Caki2 (cell line): Measurements from ENCODE around the gene DUSP16. TPM values are rescaled to one million over a fixed set of nuclear protein-coding genes. Genes with fewer than 3 reads are reported as not detected.

Experiments used
- DNase-seq: peaks from one replicate; pipeline ENCODE4 v3.0.0-alpha.2; 2015; ENCODE audit warnings: low read depth
- in situ Hi-C: cut with HindIII; loops from 2 replicates; pipeline ENCODE4 v1.10.0; 2016; ENCODE audit warnings: low sequenced_read_pairs, low pct_unique_long_range_greater_than_20kb, mixed read lengths
- total RNA-seq: library from RNA; depleted of rRNA; stranded (reverse); fragments of >200 nt; shearing (Covaris generic); gene quantifications from 2 replicates; pipeline ENCODE4 v1.2.3, GENCODE V29; 2014; ENCODE audit warnings: low replicate concordance; rRNA removed

The DUSP16 gene
- total RNA-seq, 1 experiment from 2014 or later = 9.9 TPM

GRCh38 chr12:12441843-12442461 is 120.7 kb downstream of the DUSP16 start:
- no peak for DNase-seq
- in situ Hi-C loops = no loop called here

- DNase-seq = no peak
- in situ Hi-C loops = no loop called here
Measured at GRCh38 chr12:12441429-12441807, 121.2 kb downstream of the DUSP16 start.

GRCh38 chr12:12440784-12441428 is 121.8 kb downstream of the DUSP16 start:
- in situ Hi-C loops = no loop called here
- DNase-seq = no peak

- no peak for DNase-seq
Measured at GRCh38 chr12:12439636-12440035, 123.0 kb downstream of the DUSP16 start.

GRCh38 chr12:12436831-12437345 is 125.8 kb downstream of the DUSP16 start:
- peak; percentile 17 for DNase-seq
- in situ Hi-C loops = no loop called here

More at GRCh38 chr12:12439636-12440035, 123.0 kb downstream of the DUSP16 start:
- in situ Hi-C loops = no loop called here

GRCh38 chr12:12433203-12433731 is 129.4 kb downstream of the DUSP16 start:
- in situ Hi-C loops = no loop called here

GRCh38 chr12:12432364-12432763 is 130.3 kb downstream of the DUSP16 start:
- in situ Hi-C loops = no loop called here
- no peak for DNase-seq

More at GRCh38 chr12:12433203-12433731, 129.4 kb downstream of the DUSP16 start:
- no peak for DNase-seq

GRCh38 chr12:12428961-12429657 is 133.6 kb downstream of the DUSP16 start:
- no peak for DNase-seq
- in situ Hi-C loops = no loop called here

GRCh38 chr12:12428047-12428446 is 134.6 kb downstream of the DUSP16 start:
- in situ Hi-C loops = no loop called here
- no peak for DNase-seq

- in situ Hi-C loops = no loop called here
- DNase-seq = no peak
Measured at GRCh38 chr12:12427568-12427967, 135.1 kb downstream of the DUSP16 start.

GRCh38 chr12:12425616-12426015 is 137.0 kb downstream of the DUSP16 start:
- in situ Hi-C loops = no loop called here
- DNase-seq = no peak

GRCh38 chr12:12425001-12425400 is 137.7 kb downstream of the DUSP16 start:
- in situ Hi-C loops = no loop called here
- no peak for DNase-seq

Other genes with a start within 250 kb of the DUSP16 start
- gene MANSC1, start 212.6 kb downstream of the DUSP16 start, total RNA-seq = 4.6 and 5.1 TPM in 2 replicates
- 1.9 and 2.8 TPM in 2 replicates for gene BORCS5, start 205.8 kb downstream of the DUSP16 start, total RNA-seq
- 9.6 and 16.0 TPM in 2 replicates for gene CREBL2, start 49.0 kb upstream of the DUSP16 start, total RNA-seq
- 4.8 and 6.1 TPM in 2 replicates for gene GPR19, start 133.3 kb upstream of the DUSP16 start, total RNA-seq
- 43.9 and 45.0 TPM in 2 replicates for gene CDKN1B, start 154.5 kb upstream of the DUSP16 start, total RNA-seq
- gene APOLD1, start 222.8 kb upstream of the DUSP16 start, total RNA-seq = 5.1 and 8.4 TPM in 2 replicates